HepG2 (cell line): ENCODE results near the gene LAMA5. TPM values are rescaled to one million over a fixed set of nuclear protein-coding genes. Genes with fewer than 3 reads are reported as not detected.

Experiments
- ATAC-seq: fragments of 200-7000 bp; cut with Tn5 transposase; 3 replicates; pipeline ENCODE4 v1.9.1; 2020; ENCODE audit warnings: mild to moderate bottlenecking, moderate library complexity
- BruUV-seq: library from RNA; stranded (reverse); fragments of 400-500 nt; replicated peaks from 2 replicates; lab custom pipeline; 2021; lab: Mats Ljungman, UMichigan
- CTCF ChIA-PET: fragments of 300-600 bp; formaldehyde crosslinking; extraction: SDS; loops from one replicate; lab custom pipeline; 2021; ENCODE audit warnings: low total read pairs, inconsistent platforms, low intra/inter-chr PET ratio; lab: Yijun Ruan, JAX
- POLR2A ChIA-PET: fragments of 350-600 bp; sonication (Branson Sonifier 250); formaldehyde crosslinking; loops from one replicate; lab custom pipeline; 2020; ENCODE audit warnings: antibody characterized with exemption, inconsistent platforms; lab: Yijun Ruan, JAX
- DNase-seq: peaks from one replicate; pipeline ENCODE4 v3.0.0-alpha.2; 2015; ENCODE audit warnings: low spot score
- FAIRE-seq: peaks from 3 replicates; lab custom pipeline; 2011; peaks lifted over from hg19 to GRCh38; lab: Jason Lieb, UNC
- H2AFZ ChIP-seq: one replicate; pipeline ENCODE4 v1.6.1; 2011; ENCODE audit warnings: low read length, inconsistent platforms
- H3K27ac ChIP-seq: fragments of 300-600 bp; 3 replicates; pipeline ENCODE4 v1.8.0; 2011; ENCODE audit warnings: mixed run types, mild to moderate bottlenecking, mixed read lengths, low read length, inconsistent platforms; ENCODE audit not compliant: insufficient read depth; ENCODE audit errors: extremely low read length
- H3K27me3 ChIP-seq, 2 experiments: fragments of 200-600 bp in 1 of 2; 2 replicates in 1 of 2; 3 replicates in 1 of 2; pipeline versions ENCODE4 v1.6.0 to v1.8.0; 2011; ENCODE audit warnings: low read length in 2 of 2, mild to moderate bottlenecking in 2 of 2, moderate library complexity in 2 of 2, inconsistent platforms in 1 of 2; ENCODE audit not compliant: insufficient read depth in 2 of 2, control insufficient read depth in 1 of 2
- H3K36me3 ChIP-seq, 2 experiments: fragments of 200-600 bp in 1 of 2; replicated peaks in 1 of 2; 2 replicates in 1 of 2; 3 replicates in 1 of 2; pipeline versions ENCODE4 v1.5.1 to v1.8.0; 2011; ENCODE audit warnings: low read length in 2 of 2, inconsistent platforms in 1 of 2; ENCODE audit not compliant: insufficient read depth in 2 of 2, control insufficient read depth in 1 of 2
- H3K4me1 ChIP-seq: 2 replicates; pipeline ENCODE4 v1.5.1; 2012; ENCODE audit warnings: low read length, inconsistent platforms; ENCODE audit not compliant: insufficient read depth
- H3K4me2 ChIP-seq: 2 replicates; pipeline ENCODE4 v1.6.0; 2011; ENCODE audit warnings: low read depth, low read length, inconsistent platforms
- H3K4me3 ChIP-seq, 3 experiments: fragments of 200-600 bp in 1 of 3; sonication (generic), shearing (Covaris generic) in 1 of 3; replicated peaks in 1 of 3; 2 replicates each; pipeline ENCODE4 v1.5.1; 2011 to 2016; ENCODE audit warnings: low read length in 3 of 3, inconsistent platforms in 2 of 3, low read depth in 2 of 3, mild to moderate bottlenecking in 2 of 3, control low read depth in 1 of 3, mixed read lengths in 1 of 3; ENCODE audit not compliant: insufficient read depth in 1 of 3
- H3K79me2 ChIP-seq: one replicate; pipeline ENCODE4 v1.6.1; 2011; ENCODE audit warnings: low read length, inconsistent platforms; ENCODE audit not compliant: insufficient read depth
- H3K9ac ChIP-seq: 2 replicates; pipeline ENCODE4 v1.6.0; 2011; ENCODE audit warnings: mild to moderate bottlenecking, low read depth, low read length, inconsistent platforms; ENCODE audit not compliant: insufficient read depth
- H3K9me3 ChIP-seq: 2 replicates; pipeline ENCODE4 v1.5.1; 2012; ENCODE audit warnings: mild to moderate bottlenecking, low read length
- H4K20me1 ChIP-seq: 2 replicates; pipeline ENCODE4 v1.6.0; 2011; ENCODE audit warnings: inconsistent platforms, mild to moderate bottlenecking, low read length, moderate library complexity; ENCODE audit not compliant: insufficient read depth
- ASH2L ChIP-seq: fragments of 300-600, 200-600 bp; sonication (generic); IDR thresholded peaks from 2 replicates; pipeline ENCODE4 v1.7.0; 2017; ENCODE audit warnings: low read depth, mild to moderate bottlenecking, moderate library complexity, mixed read lengths, low read length; ENCODE audit not compliant: insufficient read length
- CAMTA2 ChIP-seq: sonication (generic); formaldehyde crosslinking; IDR thresholded peaks from 2 replicates; pipeline ENCODE4 v1.4.0; 2020; ENCODE audit warnings: mild to moderate bottlenecking, missing genetic modification reagents, borderline replicate concordance
- CHD4 ChIP-seq: fragments of 200-600 bp; sonication (generic); IDR thresholded peaks from 2 replicates; pipeline ENCODE4 v1.7.0; 2017; ENCODE audit warnings: mild to moderate bottlenecking, low read length, borderline replicate concordance
- MAF1 ChIP-seq: sonication (generic); formaldehyde crosslinking; IDR thresholded peaks from 2 replicates; pipeline ENCODE4 v1.5.0; 2020; ENCODE audit warnings: missing genetic modification reagents, borderline replicate concordance
- NFYB ChIP-seq: sonication (generic); formaldehyde crosslinking; IDR thresholded peaks from 2 replicates; pipeline ENCODE4 v1.4.0; 2020; ENCODE audit warnings: missing genetic modification reagents
- PHB2 ChIP-seq: fragments of 450-650 bp; IDR thresholded peaks from 2 replicates; pipeline ENCODE4 v1.6.1; 2018; ENCODE audit not compliant: partially characterized antibody
- SMAD1 ChIP-seq: sonication (generic); formaldehyde crosslinking; IDR thresholded peaks from 2 replicates; pipeline ENCODE4 v1.4.0; 2020; ENCODE audit warnings: missing genetic modification reagents, low read depth, mild to moderate bottlenecking, borderline replicate concordance
- ZBTB8A ChIP-seq: sonication (generic); formaldehyde crosslinking; IDR thresholded peaks from 2 replicates; pipeline ENCODE4 v1.4.0; 2020; ENCODE audit warnings: mild to moderate bottlenecking, low read depth, missing genetic modification reagents, borderline replicate concordance
- ZFP82 ChIP-seq: sonication (generic); formaldehyde crosslinking; IDR thresholded peaks from 2 replicates; pipeline ENCODE4 v1.5.1; 2020; ENCODE audit warnings: mild to moderate bottlenecking, missing genetic modification reagents, borderline replicate concordance
- ZNF225 ChIP-seq: sonication (generic); formaldehyde crosslinking; IDR thresholded peaks from 2 replicates; pipeline ENCODE4 v1.4.0; 2020; ENCODE audit warnings: mild to moderate bottlenecking, missing genetic modification reagents
- WGBS: methylation state at CpG from one replicate; pipeline ENCODE4 v1.1.6; 2017; ENCODE audit warnings: low lambda C conversion rate; 5-methylcytosine and 5-hydroxymethylcytosine counted together
- in situ Hi-C: cut with HindIII; loops from 2 replicates; pipeline ENCODE4 v1.10.0; 2017; ENCODE audit warnings: low pct_unique_long_range_greater_than_20kb; ENCODE audit not compliant: extremely low pct_ligation_motif_present
- intact Hi-C: fragments of 100-400 bp; cut with micrococcal nuclease; formaldehyde crosslinking; loops from one replicate; pipeline ENCODE4 v1.10.0; 2022; ENCODE audit not compliant: unreplicated experiment
- polyA plus RNA-seq, 8 experiments: library from polyadenylated mRNA; depleted of rRNA in 3 of 8; stranded (reverse) in 7 of 8; unstranded in 1 of 8; fragments of >200 nt; fragmentation: Illumina TruSeq in 4 of 8; extraction: Trizol in 4 of 8; gene quantifications; 2 replicates each; pipeline versions ENCODE4 v1.2.1 to v1.2.3, GENCODE V29; 2011 to 2016; ENCODE audit warnings: low read depth in 4 of 8, missing spikeins in 1 of 8, mixed read lengths in 1 of 8; ENCODE audit not compliant: insufficient read depth in 1 of 8
- total RNA-seq, 5 experiments: library from RNA; depleted of rRNA; stranded (reverse); fragments of >200 nt; fragmentation: Illumina TruSeq; extraction: Trizol; gene quantifications; 2 replicates each; pipeline ENCODE4 v1.2.3, GENCODE V29; 2016; ENCODE audit warnings: low read depth in 1 of 5
- TF ChIP-seq, protein P1 (sequence below): fragments of 450-650 bp; IDR thresholded peaks from 2 replicates; pipeline ENCODE4 v1.6.1; 2017; ENCODE audit warnings: mild to moderate bottlenecking
- TF ChIP-seq, protein P2 (sequence below): sonication (generic); formaldehyde crosslinking; IDR thresholded peaks from 2 replicates; pipeline ENCODE4 v1.5.0; 2020; ENCODE audit warnings: missing genetic modification reagents, mild to moderate bottlenecking, borderline replicate concordance
- TF ChIP-seq, protein P3 (sequence below): sonication (generic); formaldehyde crosslinking; IDR thresholded peaks from 2 replicates; pipeline ENCODE4 v1.4.0; 2020; ENCODE audit warnings: mild to moderate bottlenecking, missing genetic modification reagents
- TF ChIP-seq, protein P4 (sequence below): sonication (generic); formaldehyde crosslinking; IDR thresholded peaks from 2 replicates; pipeline ENCODE4 v1.4.0; 2020; ENCODE audit warnings: mild to moderate bottlenecking, missing genetic modification reagents

LAMA5 gene
- total and polyA plus RNA-seq, 2 of the 13 experiments (the other 11 are each of a cell fraction or from before 2014, with no cell fraction given): 21.0 to 44.7 TPM

DNA sequence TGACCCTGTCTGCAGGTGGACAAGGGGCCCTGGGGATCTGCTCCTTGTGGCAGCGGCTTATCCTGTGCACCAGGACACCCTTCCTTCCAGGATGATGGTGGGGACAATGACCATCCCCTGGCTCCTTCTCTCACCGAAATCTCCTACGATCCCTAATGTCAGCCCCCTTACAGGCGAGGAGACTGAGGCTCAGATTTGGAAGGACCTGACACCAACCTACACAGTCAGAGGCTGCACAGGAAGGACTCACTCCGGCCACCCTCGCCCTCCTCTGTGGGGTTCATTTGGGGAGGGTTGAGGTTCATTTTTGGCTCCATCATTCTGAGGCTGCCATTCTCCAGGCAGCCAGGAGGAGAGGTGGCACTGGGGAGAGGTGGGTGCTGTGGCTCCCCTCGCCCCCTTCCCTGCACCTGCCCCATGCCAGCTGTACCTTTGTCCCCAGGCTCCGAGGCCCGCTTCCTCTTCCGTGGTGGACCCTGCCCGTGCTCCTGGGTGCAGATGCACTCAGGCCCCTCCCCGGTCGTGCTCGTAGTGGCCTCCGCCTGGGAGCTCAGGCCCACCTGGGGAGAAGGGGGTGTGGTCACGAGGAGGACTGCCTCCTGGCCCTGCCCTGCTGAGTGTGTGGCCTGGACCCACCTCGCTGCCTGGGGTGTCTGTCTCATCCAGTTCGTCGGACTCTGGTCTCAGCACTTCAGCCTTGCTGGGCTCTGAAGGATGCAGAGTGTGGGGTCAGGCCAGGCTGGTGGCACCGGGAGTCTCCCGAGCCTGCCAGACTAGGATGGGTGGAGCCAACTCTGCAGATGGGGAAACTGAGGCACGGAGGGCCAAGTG is 45.3 kb upstream of the LAMA5 start:
- POLR2A ChIA-PET: interaction anchor here (0.6 to 3.2 kb wide), 14 partner anchors 11 to 412 kb away, joined by 3 to 31 read pairs (median 4); partner anchors contain the start of genes LAMA5, MRGBP and RPS21
- Histone ChIP-seq H3K79me2 (no peaks in the 10 kb centered on the region), H3K27me3 (peaks cover 17 to 50% of the 10 kb centered on the region in 2 experiments), H3K4me2 (peak overlapping the region; percentile 91), H3K4me1 (peaks cover 63% of the 10 kb centered on the region), H3K36me3 (no peaks in the 10 kb centered on the region), H3K4me3 (peak overlapping the region; percentile 13 to 70 (median 46); a peak in 5 of 6 replicates), H3K27ac (peak overlapping the region; percentile 17), H4K20me1 (no peaks in the 10 kb centered on the region), H3K9me3 (no peaks in the 10 kb centered on the region), H3K9ac (peak overlapping the region; percentile 35), H2AFZ (no peak overlapping the region)
- ATAC-seq: peak; percentile 46
- intact Hi-C loops: loop anchor here (5.0 kb wide), 2 partner anchors 75 to 205 kb away; no protein-coding TSS in a partner anchor
- WGBS: 3% methylated on average over 21 of the region's 22 CpGs
- in situ Hi-C loops: loop anchor here (5.0 kb wide), 1 partner anchor 80 kb away; no protein-coding TSS in a partner anchor
- DNase-seq: peak; percentile 67
- CTCF ChIA-PET: no interaction called here
- BruUV-seq: TSS peak; percentile 79
- FAIRE-seq: no peak
- TF ChIP-seq ASH2L: no peak
- no peak for TF ChIP-seq ZNF225 (CRISPR knock-in tag)
- peak; percentile 53; the same call in 1 of the 2 replicates for TF ChIP-seq CHD4
- peak; percentile 98 for TF ChIP-seq CAMTA2 (CRISPR knock-in tag)
- TF ChIP-seq NFYB (CRISPR knock-in tag): peak; percentile 10; the same call in 1 of the 2 replicates
- TF ChIP-seq, protein P1, sequence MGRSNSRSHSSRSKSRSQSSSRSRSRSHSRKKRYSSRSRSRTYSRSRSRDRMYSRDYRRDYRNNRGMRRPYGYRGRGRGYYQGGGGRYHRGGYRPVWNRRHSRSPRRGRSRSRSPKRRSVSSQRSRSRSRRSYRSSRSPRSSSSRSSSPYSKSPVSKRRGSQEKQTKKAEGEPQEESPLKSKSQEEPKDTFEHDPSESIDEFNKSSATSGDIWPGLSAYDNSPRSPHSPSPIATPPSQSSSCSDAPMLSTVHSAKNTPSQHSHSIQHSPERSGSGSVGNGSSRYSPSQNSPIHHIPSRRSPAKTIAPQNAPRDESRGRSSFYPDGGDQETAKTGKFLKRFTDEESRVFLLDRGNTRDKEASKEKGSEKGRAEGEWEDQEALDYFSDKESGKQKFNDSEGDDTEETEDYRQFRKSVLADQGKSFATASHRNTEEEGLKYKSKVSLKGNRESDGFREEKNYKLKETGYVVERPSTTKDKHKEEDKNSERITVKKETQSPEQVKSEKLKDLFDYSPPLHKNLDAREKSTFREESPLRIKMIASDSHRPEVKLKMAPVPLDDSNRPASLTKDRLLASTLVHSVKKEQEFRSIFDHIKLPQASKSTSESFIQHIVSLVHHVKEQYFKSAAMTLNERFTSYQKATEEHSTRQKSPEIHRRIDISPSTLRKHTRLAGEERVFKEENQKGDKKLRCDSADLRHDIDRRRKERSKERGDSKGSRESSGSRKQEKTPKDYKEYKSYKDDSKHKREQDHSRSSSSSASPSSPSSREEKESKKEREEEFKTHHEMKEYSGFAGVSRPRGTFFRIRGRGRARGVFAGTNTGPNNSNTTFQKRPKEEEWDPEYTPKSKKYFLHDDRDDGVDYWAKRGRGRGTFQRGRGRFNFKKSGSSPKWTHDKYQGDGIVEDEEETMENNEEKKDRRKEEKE: no peak
- TF ChIP-seq, protein P2, sequence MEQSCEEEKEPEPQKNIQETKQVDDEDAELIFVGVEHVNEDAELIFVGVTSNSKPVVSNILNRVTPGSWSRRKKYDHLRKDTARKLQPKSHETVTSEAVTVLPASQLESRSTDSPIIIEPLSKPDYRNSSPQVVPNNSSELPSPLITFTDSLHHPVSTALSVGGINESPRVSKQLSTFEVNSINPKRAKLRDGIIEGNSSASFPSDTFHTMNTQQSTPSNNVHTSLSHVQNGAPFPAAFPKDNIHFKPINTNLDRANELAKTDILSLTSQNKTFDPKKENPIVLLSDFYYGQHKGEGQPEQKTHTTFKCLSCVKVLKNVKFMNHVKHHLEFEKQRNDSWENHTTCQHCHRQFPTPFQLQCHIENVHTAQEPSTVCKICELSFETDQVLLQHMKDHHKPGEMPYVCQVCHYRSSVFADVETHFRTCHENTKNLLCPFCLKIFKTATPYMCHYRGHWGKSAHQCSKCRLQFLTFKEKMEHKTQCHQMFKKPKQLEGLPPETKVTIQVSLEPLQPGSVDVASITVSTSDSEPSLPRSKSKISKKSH (CRISPR knock-in tag): peak; percentile 7; the same call in 1 of the 2 replicates
- TF ChIP-seq, protein P3, sequence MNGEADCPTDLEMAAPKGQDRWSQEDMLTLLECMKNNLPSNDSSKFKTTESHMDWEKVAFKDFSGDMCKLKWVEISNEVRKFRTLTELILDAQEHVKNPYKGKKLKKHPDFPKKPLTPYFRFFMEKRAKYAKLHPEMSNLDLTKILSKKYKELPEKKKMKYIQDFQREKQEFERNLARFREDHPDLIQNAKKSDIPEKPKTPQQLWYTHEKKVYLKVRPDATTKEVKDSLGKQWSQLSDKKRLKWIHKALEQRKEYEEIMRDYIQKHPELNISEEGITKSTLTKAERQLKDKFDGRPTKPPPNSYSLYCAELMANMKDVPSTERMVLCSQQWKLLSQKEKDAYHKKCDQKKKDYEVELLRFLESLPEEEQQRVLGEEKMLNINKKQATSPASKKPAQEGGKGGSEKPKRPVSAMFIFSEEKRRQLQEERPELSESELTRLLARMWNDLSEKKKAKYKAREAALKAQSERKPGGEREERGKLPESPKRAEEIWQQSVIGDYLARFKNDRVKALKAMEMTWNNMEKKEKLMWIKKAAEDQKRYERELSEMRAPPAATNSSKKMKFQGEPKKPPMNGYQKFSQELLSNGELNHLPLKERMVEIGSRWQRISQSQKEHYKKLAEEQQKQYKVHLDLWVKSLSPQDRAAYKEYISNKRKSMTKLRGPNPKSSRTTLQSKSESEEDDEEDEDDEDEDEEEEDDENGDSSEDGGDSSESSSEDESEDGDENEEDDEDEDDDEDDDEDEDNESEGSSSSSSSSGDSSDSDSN (CRISPR knock-in tag): peak; percentile 58
- peak; percentile 71; the same call in 1 of the 2 replicates for TF ChIP-seq SMAD1
- TF ChIP-seq, protein P4, sequence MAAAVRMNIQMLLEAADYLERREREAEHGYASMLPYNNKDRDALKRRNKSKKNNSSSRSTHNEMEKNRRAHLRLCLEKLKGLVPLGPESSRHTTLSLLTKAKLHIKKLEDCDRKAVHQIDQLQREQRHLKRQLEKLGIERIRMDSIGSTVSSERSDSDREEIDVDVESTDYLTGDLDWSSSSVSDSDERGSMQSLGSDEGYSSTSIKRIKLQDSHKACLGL (CRISPR knock-in tag): peak; percentile 73; the same call in 1 of the 2 replicates
- TF ChIP-seq MAF1 (CRISPR knock-in tag): no peak
- peak; percentile 42; the same call in 1 of the 2 replicates for TF ChIP-seq ZBTB8A
- TF ChIP-seq PHB2: no peak
- TF ChIP-seq ZFP82 (CRISPR knock-in tag): no peak
